Parathyroid adenoma (tissue), 2 donors: ENCODE measurements around the gene COMMD4.

Experiments
- H2AFZ ChIP-seq: fragments of 300-600 bp; sonication (generic); one replicate; pipeline ENCODE4 v1.7.0; 2017; ENCODE audit warnings: antibody characterized with exemption, mild to moderate bottlenecking
- H3K27ac ChIP-seq: fragments of 300-600 bp; sonication (generic); one replicate; pipeline ENCODE4 v1.7.0; 2017
- H3K27me3 ChIP-seq: fragments of 300-600 bp; sonication (generic); one replicate; pipeline ENCODE4 v1.7.0; 2017; ENCODE audit warnings: low read length; ENCODE audit not compliant: control insufficient read depth, insufficient read depth
- H3K36me3 ChIP-seq: fragments of 300-600 bp; sonication (generic); one replicate; pipeline ENCODE4 v1.7.0; 2017; ENCODE audit warnings: low read length; ENCODE audit not compliant: control insufficient read depth, insufficient read depth
- H3K4me1 ChIP-seq: fragments of 300-600 bp; sonication (generic); one replicate; pipeline ENCODE4 v1.7.0; 2017; ENCODE audit warnings: control low read depth
- H3K4me2 ChIP-seq: fragments of 300-600 bp; sonication (generic); one replicate; pipeline ENCODE4 v1.7.0; 2017; ENCODE audit warnings: low read length
- H3K4me3 ChIP-seq: fragments of 300-600 bp; sonication (generic); one replicate; pipeline ENCODE4 v1.7.0; 2017; ENCODE audit warnings: low read depth, low read length
- H3K79me2 ChIP-seq: fragments of 300-600 bp; sonication (generic); one replicate; pipeline ENCODE4 v1.7.0; 2017; ENCODE audit warnings: control low read depth
- H3K9ac ChIP-seq: fragments of 300-600 bp; sonication (generic); one replicate; pipeline ENCODE4 v1.7.0; 2017; ENCODE audit warnings: mild to moderate bottlenecking
- H3K9me3 ChIP-seq: fragments of 300-600 bp; sonication (generic); one replicate; pipeline ENCODE4 v1.7.0; 2017; ENCODE audit warnings: low read length; ENCODE audit not compliant: control insufficient read depth
- TF ChIP-seq, protein P1 (sequence below): fragments of 300-600 bp; sonication (generic); IDR thresholded peaks from one replicate; pipeline ENCODE4 v1.7.0; 2017; ENCODE audit warnings: antibody characterized with exemption, mild to moderate bottlenecking
- donor health status: primary hyperparathyroidism.

COMMD4 gene

DNA sequence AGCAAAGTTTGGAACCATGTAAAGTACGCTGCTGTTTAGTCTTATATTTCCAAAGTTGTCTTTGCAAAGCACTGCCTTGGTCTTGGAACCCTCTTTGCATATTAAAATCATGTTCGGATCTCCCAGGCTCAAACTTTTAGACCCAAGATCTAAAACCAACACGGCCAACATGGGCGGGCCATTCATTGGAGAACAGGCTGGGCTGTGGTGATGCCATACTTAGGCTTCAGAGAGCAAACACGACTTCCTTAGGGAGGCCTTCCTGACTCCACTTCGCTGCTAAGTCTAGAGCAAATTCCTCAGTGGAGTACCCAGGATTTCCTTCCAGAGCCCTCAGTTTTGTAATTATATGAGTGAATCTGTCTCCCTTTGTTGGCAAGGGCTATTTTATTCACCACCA lies 29.0 kb downstream of the COMMD4 start:
- H3K36me3 ChIP-seq: no peaks in the 10 kb centered on the region

GRCh38 chr15:75366163-75366562 lies 30.3 kb downstream of the COMMD4 start:
- H3K27me3 ChIP-seq: no peaks in the 10 kb centered on the region
- no peak overlapping the region for H3K27ac ChIP-seq
- TF ChIP-seq, protein P1, sequence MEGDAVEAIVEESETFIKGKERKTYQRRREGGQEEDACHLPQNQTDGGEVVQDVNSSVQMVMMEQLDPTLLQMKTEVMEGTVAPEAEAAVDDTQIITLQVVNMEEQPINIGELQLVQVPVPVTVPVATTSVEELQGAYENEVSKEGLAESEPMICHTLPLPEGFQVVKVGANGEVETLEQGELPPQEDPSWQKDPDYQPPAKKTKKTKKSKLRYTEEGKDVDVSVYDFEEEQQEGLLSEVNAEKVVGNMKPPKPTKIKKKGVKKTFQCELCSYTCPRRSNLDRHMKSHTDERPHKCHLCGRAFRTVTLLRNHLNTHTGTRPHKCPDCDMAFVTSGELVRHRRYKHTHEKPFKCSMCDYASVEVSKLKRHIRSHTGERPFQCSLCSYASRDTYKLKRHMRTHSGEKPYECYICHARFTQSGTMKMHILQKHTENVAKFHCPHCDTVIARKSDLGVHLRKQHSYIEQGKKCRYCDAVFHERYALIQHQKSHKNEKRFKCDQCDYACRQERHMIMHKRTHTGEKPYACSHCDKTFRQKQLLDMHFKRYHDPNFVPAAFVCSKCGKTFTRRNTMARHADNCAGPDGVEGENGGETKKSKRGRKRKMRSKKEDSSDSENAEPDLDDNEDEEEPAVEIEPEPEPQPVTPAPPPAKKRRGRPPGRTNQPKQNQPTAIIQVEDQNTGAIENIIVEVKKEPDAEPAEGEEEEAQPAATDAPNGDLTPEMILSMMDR: no peak
- H3K36me3 ChIP-seq: no peaks in the 10 kb centered on the region
- H3K9me3 ChIP-seq: no peaks in the 10 kb centered on the region
- H3K4me2 ChIP-seq: no peak overlapping the region
- H3K79me2 ChIP-seq: no peaks in the 10 kb centered on the region
- peaks cover 4% of the 10 kb centered on the region for H3K4me1 ChIP-seq
- no peak overlapping the region for H2AFZ ChIP-seq
- no peak overlapping the region for H3K4me3 ChIP-seq
- no peak overlapping the region for H3K9ac ChIP-seq

More for the DNA sequence above, 29.0 kb downstream of the COMMD4 start:
- no peak overlapping the region for H2AFZ ChIP-seq
- H3K27ac ChIP-seq: no peak overlapping the region
- H3K4me2 ChIP-seq: no peak overlapping the region
- TF ChIP-seq, protein P1: no peak
- H3K4me3 ChIP-seq: no peak overlapping the region
- peaks cover 4% of the 10 kb centered on the region for H3K4me1 ChIP-seq
- no peaks in the 10 kb centered on the region for H3K79me2 ChIP-seq
- no peaks in the 10 kb centered on the region for H3K27me3 ChIP-seq
- no peak overlapping the region for H3K9ac ChIP-seq
- no peaks in the 10 kb centered on the region for H3K9me3 ChIP-seq

DNA sequence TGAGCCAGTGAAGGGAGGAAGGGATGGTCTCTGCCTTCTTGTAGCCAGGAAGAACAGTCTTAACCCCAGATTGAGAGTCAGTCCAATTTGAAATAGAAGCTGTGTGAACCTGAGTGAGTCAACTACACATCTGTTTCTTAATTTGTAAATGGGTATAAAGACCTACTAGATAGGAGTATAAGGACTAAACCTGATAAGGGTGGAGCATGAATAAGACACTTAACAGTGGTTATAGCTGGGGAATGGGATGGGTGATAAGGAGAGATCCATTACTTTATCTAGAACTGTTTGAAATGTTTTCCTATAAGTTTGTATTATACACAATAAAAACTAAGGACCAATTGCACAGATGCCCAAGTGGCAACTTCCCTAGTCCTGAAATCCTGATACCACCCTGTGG lies 31.1 kb downstream of the COMMD4 start:
- Histone ChIP-seq H3K4me2 (no peak overlapping the region), H3K9me3 (no peaks in the 10 kb centered on the region), H3K27me3 (no peaks in the 10 kb centered on the region), H3K4me3 (no peak overlapping the region), H3K79me2 (no peaks in the 10 kb centered on the region), H3K4me1 (peaks cover 4% of the 10 kb centered on the region), H3K9ac (no peak overlapping the region), H3K36me3 (no peaks in the 10 kb centered on the region), H3K27ac (no peak overlapping the region), H2AFZ (no peak overlapping the region)
- TF ChIP-seq, protein P1: no peak

GRCh38 chr15:75367406-75367912 lies 31.6 kb downstream of the COMMD4 start:
- no peaks in the 10 kb centered on the region for H3K9me3 ChIP-seq
- H3K4me2 ChIP-seq: peak overlapping the region; percentile 67
- no peak overlapping the region for H3K9ac ChIP-seq
- no peaks in the 10 kb centered on the region for H3K36me3 ChIP-seq
- H3K79me2 ChIP-seq: no peaks in the 10 kb centered on the region
- H3K27ac ChIP-seq: peak overlapping the region; percentile 98
- peak overlapping the region; percentile 84 for H2AFZ ChIP-seq
- TF ChIP-seq, protein P1: no peak
- peak overlapping the region; percentile 93 for H3K4me3 ChIP-seq
- H3K4me1 ChIP-seq: peaks cover 4% of the 10 kb centered on the region
- H3K27me3 ChIP-seq: no peaks in the 10 kb centered on the region
